C4-2B (cell line): Measurements from ENCODE around the gene TARS2.

Experiments used
- CTCF ChIP-seq: fragments of 450-650 bp; conservative IDR thresholded peaks from 2 replicates; pipeline ENCODE4 v1.5.1; 2017; ENCODE audit warnings: mild to moderate bottlenecking
- ZFX ChIP-seq: fragments of 450-650 bp; IDR thresholded peaks from 2 replicates; pipeline ENCODE4 v1.6.1; 2017

GRCh38 chr1:150548632-150549495, 61.6 kb downstream of the TARS2 start, which contains the start of gene ADAMTSL4:
- TF ChIP-seq CTCF: no peak; the same call in 1 of the 2 replicates
- peak; percentile 69; the same call in 1 of the 2 replicates for TF ChIP-seq ZFX
